NOMO-1 treated with dmso at 0.1 percent for 144 hours (cell line): Measurements from ENCODE around the gene MYMX.
A peak's percentile ranks its signal among the peaks of the same experiment; 100 is the strongest.

ENCODE experiments used
- DNase-seq: peaks from one replicate; lab custom pipeline; 2025; ENCODE audit not compliant: unreplicated experiment; lab: John Stamatoyannopoulos, UW

MYMX gene

GRCh38 chr6:44249082-44249748 lies 32.5 kb downstream of the MYMX start:
- no peak for DNase-seq

GRCh38 chr6:44250067-44250717 lies 33.5 kb downstream of the MYMX start:
- DNase-seq: no peak

GRCh38 chr6:44250718-44251123 lies 34.0 kb downstream of the MYMX start:
- DNase-seq: no peak

GRCh38 chr6:44251576-44252524 lies 35.1 kb downstream of the MYMX start:
- DNase-seq: no peak

GRCh38 chr6:44253307-44254101 lies 36.8 kb downstream of the MYMX start:
- peak; percentile 17 for DNase-seq

- no peak for DNase-seq
Measured at GRCh38 chr6:44254191-44255104, 37.7 kb downstream of the MYMX start.

GRCh38 chr6:44255105-44255808 lies 38.5 kb downstream of the MYMX start:
- DNase-seq: no peak

- no peak for DNase-seq
Measured at GRCh38 chr6:44255871-44256774, 39.4 kb downstream of the MYMX start.

GRCh38 chr6:44256775-44257024 lies 40.0 kb downstream of the MYMX start:
- no peak for DNase-seq

GRCh38 chr6:44257025-44257752 lies 40.5 kb downstream of the MYMX start, which contains the start of gene SLC35B2:
Gene SLC35B2, minus strand, starts transcription at chr6:44257528. Its CDS starts 118 bp downstream, at chr6:44257410.
- DNase-seq: peak; percentile 48

- no peak for DNase-seq
Measured at GRCh38 chr6:44257753-44258324, 41.1 kb downstream of the MYMX start.

- DNase-seq: no peak
Measured at GRCh38 chr6:44258325-44258863, 41.7 kb downstream of the MYMX start.

- DNase-seq: no peak
Measured at GRCh38 chr6:44258921-44259320, 42.2 kb downstream of the MYMX start.

GRCh38 chr6:44260011-44260410 lies 43.3 kb downstream of the MYMX start:
- no peak for DNase-seq

- DNase-seq: no peak
Measured at GRCh38 chr6:44260451-44261297, 43.9 kb downstream of the MYMX start.

- DNase-seq: no peak
Measured at GRCh38 chr6:44261581-44261980, 44.9 kb downstream of the MYMX start.
